Common myeloid progenitor, CD34-positive (primary cell): ENCODE data around the gene BMAL1.

Source experiments
- CTCF ChIA-PET: fragments of 350-600 bp; sonication (Branson Sonifier 250); formaldehyde crosslinking; loops from one replicate; lab custom pipeline; 2021; ENCODE audit warnings: antibody characterized with exemption; lab: Charles Lee
- POLR2A ChIA-PET: fragments of 350-600 bp; sonication (Branson Sonifier 250); formaldehyde crosslinking; loops from one replicate; lab custom pipeline; 2021; ENCODE audit warnings: antibody characterized with exemption; lab: Charles Lee
- DNase-seq, 3 donors: peaks; one replicate each; pipeline versions ENCODE4 v3.0.0 to v3.0.0-alpha.2; 2013
- H3K27ac ChIP-seq, 2 experiments: 1 replicate in 1 of 2; 2 replicates in 1 of 2; pipeline ENCODE4 v1.7.0; 2013; ENCODE audit warnings: inconsistent platforms in 2 of 2, low read length in 2 of 2, mild to moderate bottlenecking in 2 of 2, low read depth in 1 of 2, moderate library complexity in 1 of 2; ENCODE audit not compliant: severe bottlenecking in 2 of 2, insufficient read depth in 1 of 2, poor library complexity in 1 of 2
- H3K27me3 ChIP-seq, 5 experiments: replicated peaks in 2 of 5; 1 replicate in 3 of 5; 2 replicates in 2 of 5; pipeline versions ENCODE4 v1.6.1 to v1.7.0; 2013; ENCODE audit warnings: low read length in 4 of 5, mild to moderate bottlenecking in 2 of 5, moderate library complexity in 2 of 5, inconsistent platforms in 1 of 5; ENCODE audit not compliant: insufficient read depth in 5 of 5, control insufficient read depth in 4 of 5
- H3K36me3 ChIP-seq, 4 experiments: 1 replicate in 2 of 4; 2 replicates in 2 of 4; pipeline versions ENCODE4 v1.6.1 to v1.7.0; 2013; ENCODE audit warnings: low read length in 3 of 4, control low read depth in 1 of 4, mild to moderate bottlenecking in 1 of 4; ENCODE audit not compliant: control insufficient read depth in 4 of 4, insufficient read depth in 4 of 4
- H3K4me1 ChIP-seq, 4 experiments: 1 replicate in 3 of 4; 2 replicates in 1 of 4; pipeline versions ENCODE4 v1.6.1 to v1.7.1; 2013; ENCODE audit warnings: low read length in 3 of 4, mild to moderate bottlenecking in 3 of 4, control low read depth in 1 of 4, inconsistent platforms in 1 of 4, moderate library complexity in 1 of 4; ENCODE audit not compliant: control insufficient read depth in 4 of 4, insufficient read depth in 4 of 4; ENCODE audit errors: control extremely low read depth in 1 of 4
- H3K4me3 ChIP-seq, 7 experiments: 1 replicate in 4 of 7; 2 replicates in 3 of 7; pipeline versions ENCODE4 v1.5.1 to v1.7.0; 2013; ENCODE audit warnings: mild to moderate bottlenecking in 7 of 7, low read length in 6 of 7, moderate library complexity in 6 of 7, inconsistent platforms in 2 of 7, low read depth in 2 of 7, control low read depth in 1 of 7; ENCODE audit not compliant: insufficient read depth in 4 of 7, control insufficient read depth in 1 of 7; ENCODE audit errors: extremely low read depth in 1 of 7
- H3K9me3 ChIP-seq, 5 experiments: 1 replicate in 4 of 5; 2 replicates in 1 of 5; pipeline versions ENCODE4 v1.6.1 to v1.7.1; 2013; ENCODE audit warnings: low read length in 4 of 5, mild to moderate bottlenecking in 2 of 5, inconsistent platforms in 1 of 5, low read depth in 1 of 5, moderate library complexity in 1 of 5; ENCODE audit not compliant: control insufficient read depth in 4 of 5, insufficient read depth in 2 of 5; ENCODE audit errors: control extremely low read depth in 1 of 5
- WGBS: methylation state at CpG from one replicate; pipeline ENCODE4 v1.1.5; 2013; ENCODE audit not compliant: insufficient coverage; 5-methylcytosine and 5-hydroxymethylcytosine counted together

Gene BMAL1

GRCh38 chr11:13329670-13330356 is 52.2 kb downstream of the BMAL1 start:
- no peaks in the 10 kb centered on the region for H3K27me3 ChIP-seq
- H3K4me3 ChIP-seq, result no peak overlapping the region
- 95% methylated on average over 9 of the region's 11 CpGs for WGBS
- no peaks in the 10 kb centered on the region for H3K9me3 ChIP-seq
- H3K27ac ChIP-seq, result no peak overlapping the region
- peaks cover 0 to 17% (median 14%) of the 10 kb centered on the region in 4 experiments for H3K4me1 ChIP-seq
- CTCF ChIA-PET, result no interaction called here
- peaks cover 0 to 2% (median 0%) of the 10 kb centered on the region in 4 experiments for H3K36me3 ChIP-seq
- POLR2A ChIA-PET, result no interaction called here
- DNase-seq, result no peak

- Histone ChIP-seq H3K27me3 (no peaks in the 10 kb centered on the region), H3K4me1 (peaks cover 0 to 17% (median 14%) of the 10 kb centered on the region in 4 experiments), H3K4me3 (no peak overlapping the region), H3K36me3 (peaks cover 0 to 2% (median 0%) of the 10 kb centered on the region in 4 experiments), H3K27ac (no peak overlapping the region), H3K9me3 (no peaks in the 10 kb centered on the region)
- ChIA-PET POLR2A (no interaction called here), CTCF (interaction anchor here (0.6 to 1.9 kb wide), 2 partner anchors 13 to 810 kb away, joined by 4 to 5 read pairs; no protein-coding TSS in a partner anchor)
- no peak for DNase-seq
- no CpG with 5 or more reads among the region's 1 CpG for WGBS
Observed at GRCh38 chr11:13332124-13332523, 54.5 kb downstream of the BMAL1 start.

GRCh38 chr11:13333456-13333957 is 55.9 kb downstream of the BMAL1 start:
- H3K4me1 ChIP-seq, result peaks cover 0 to 21% (median 17%) of the 10 kb centered on the region in 4 experiments
- WGBS, result 0% methylated on average over 7 of the region's 7 CpGs
- H3K27me3 ChIP-seq, result no peaks in the 10 kb centered on the region
- ChIA-PET CTCF (interaction anchor here (0.7 to 3.4 kb wide), 6 partner anchors 10 to 1574 kb away, joined by 3 to 18 read pairs (median 5); no protein-coding TSS in a partner anchor), POLR2A (no interaction called here)
- H3K36me3 ChIP-seq, result no peaks in the 10 kb centered on the region
- no peak overlapping the region for H3K27ac ChIP-seq
- H3K9me3 ChIP-seq, result no peaks in the 10 kb centered on the region
- H3K4me3 ChIP-seq, result no peak overlapping the region
- peak; percentile 72 to 95 (median 94) for DNase-seq

- H3K27ac ChIP-seq, result no peak overlapping the region
- H3K4me3 ChIP-seq, result no peak overlapping the region
- POLR2A ChIA-PET, result no interaction called here
- H3K4me1 ChIP-seq, result peaks cover 0 to 28% (median 25%) of the 10 kb centered on the region in 4 experiments
- no peaks in the 10 kb centered on the region for H3K9me3 ChIP-seq
- no peaks in the 10 kb centered on the region for H3K27me3 ChIP-seq
- WGBS, result 75% methylated on average over 6 of the region's 6 CpGs
- peak in 2 of 3 donors; percentile 29 to 44 for DNase-seq
- CTCF ChIA-PET, result interaction anchor here (0.8 to 3.4 kb wide), 13 partner anchors 9 to 150 kb away, joined by 3 to 18 read pairs (median 5); no protein-coding TSS in a partner anchor
- no peaks in the 10 kb centered on the region for H3K36me3 ChIP-seq
Observed at GRCh38 chr11:13334034-13334786, 56.6 kb downstream of the BMAL1 start.

GRCh38 chr11:13335319-13335718 is 57.7 kb downstream of the BMAL1 start:
- 13% methylated on average over 4 of the region's 5 CpGs for WGBS
- Histone ChIP-seq H3K27ac (no peak overlapping the region), H3K4me1 (peaks cover 0 to 32% (median 29%) of the 10 kb centered on the region in 4 experiments), H3K9me3 (no peaks in the 10 kb centered on the region), H3K4me3 (no peak overlapping the region), H3K36me3 (no peaks in the 10 kb centered on the region), H3K27me3 (no peaks in the 10 kb centered on the region)
- ChIA-PET CTCF (interaction anchor here (0.6 to 3.4 kb wide), 25 partner anchors 8 to 993 kb away, joined by 3 to 18 read pairs (median 4); partner anchors contain the start of gene BTBD10), POLR2A (no interaction called here)
- peak; percentile 67 to 84 (median 80) for DNase-seq

GRCh38 chr11:13336246-13336878 is 58.8 kb downstream of the BMAL1 start:
- no peak overlapping the region for H3K4me3 ChIP-seq
- DNase-seq, result no peak
- no peak overlapping the region for H3K27ac ChIP-seq
- H3K36me3 ChIP-seq, result no peaks in the 10 kb centered on the region
- WGBS, result 94% methylated on average over 7 of the region's 9 CpGs
- H3K27me3 ChIP-seq, result no peaks in the 10 kb centered on the region
- H3K4me1 ChIP-seq, result peaks cover 0 to 40% (median 34%) of the 10 kb centered on the region in 4 experiments
- ChIA-PET CTCF (interaction anchor here (0.8 to 3.4 kb wide), 16 partner anchors 9 to 434 kb away, joined by 3 to 18 read pairs (median 5); partner anchors contain the start of gene BTBD10), POLR2A (no interaction called here)
- H3K9me3 ChIP-seq, result no peaks in the 10 kb centered on the region
